ENCODE data around the gene PGK1.
"Not testable (repeated sequence)": the region's sequence is repeated elsewhere in the genome, so short reads cannot be mapped to it uniquely, and the experiment has no call there.

PGK1 gene

GRCh38 chrX:78103623-78104446 lies at the start of gene PGK1:
TSS of gene PGK1 (plus strand) at chrX:78104248. CDS start at chrX:78104341, 93 bp downstream.
- peak; percentile 93 to 95 (median 94) for DNase-seq

- DNase-seq: no peak
Observed at GRCh38 chrX:78063687-78064086, 40.4 kb upstream of the PGK1 start.

DNA sequence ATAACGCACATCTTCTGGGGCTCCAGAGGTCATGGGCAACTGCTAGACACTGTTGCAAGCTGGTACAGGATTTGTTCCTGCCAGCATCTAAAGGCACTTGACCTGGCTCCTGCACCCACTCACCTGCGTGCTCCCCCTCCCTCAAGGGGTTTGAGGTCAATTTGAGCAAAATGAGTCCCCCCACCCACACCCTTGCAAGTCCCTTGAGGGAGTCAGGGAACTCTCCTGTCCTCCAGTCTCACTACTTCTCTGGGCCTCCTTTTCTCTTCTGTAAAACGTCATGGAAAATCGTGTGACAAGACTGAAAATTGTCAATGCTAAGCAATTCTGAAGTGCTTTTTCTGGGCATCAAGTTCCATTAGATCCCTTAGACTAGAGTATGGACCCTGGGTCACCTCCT lies 39.9 kb upstream of the PGK1 start:
- DNase-seq: no peak

- DNase-seq: peak; percentile 35 to 71 (median 69)
Observed at GRCh38 chrX:78064698-78065601, 39.1 kb upstream of the PGK1 start.

DNA sequence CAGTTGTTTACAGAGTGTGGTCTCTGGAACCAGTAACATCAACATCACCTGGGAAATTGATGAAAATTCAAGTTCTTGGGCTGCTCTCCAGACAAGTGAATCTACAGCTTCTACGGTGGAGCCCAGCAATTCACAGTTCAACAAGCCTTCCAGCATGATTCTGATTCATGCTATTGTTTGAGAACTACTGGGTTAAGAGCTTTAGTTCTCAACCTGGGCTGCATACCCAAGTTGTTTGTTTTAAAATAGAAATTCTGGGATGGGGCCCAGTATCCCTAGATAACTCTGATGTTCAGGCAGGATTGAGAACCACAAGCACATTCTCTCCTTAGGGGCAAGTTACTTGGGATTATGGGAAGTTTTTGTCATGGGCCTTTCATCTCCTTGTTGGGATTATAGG lies 37.9 kb upstream of the PGK1 start:
- no peak for DNase-seq

DNA sequence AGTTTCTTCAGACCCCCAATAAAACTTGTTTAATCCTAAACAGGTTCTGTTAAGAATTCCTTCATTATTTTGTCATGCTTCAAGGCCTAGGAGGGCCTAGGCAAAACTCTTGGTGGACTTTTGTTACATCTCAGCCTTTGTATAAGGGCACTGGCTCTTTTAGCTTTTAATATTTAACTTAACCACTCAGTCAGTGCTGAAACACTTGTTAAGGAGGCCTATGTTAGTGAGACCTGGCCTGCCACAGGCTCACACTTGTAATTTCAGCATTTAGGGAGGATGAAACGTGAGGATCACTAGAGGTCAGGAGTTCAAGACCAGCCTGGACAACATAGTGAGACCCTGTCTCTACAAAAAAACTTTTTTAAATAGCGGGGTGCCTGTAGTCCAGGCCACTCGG lies 32.7 kb upstream of the PGK1 start:
- DNase-seq: no peak

GRCh38 chrX:78073147-78074077 lies 30.6 kb upstream of the PGK1 start:
- DNase-seq: not testable (repeated sequence)

- no peak for DNase-seq
Observed at GRCh38 chrX:78074088-78074487, 30.0 kb upstream of the PGK1 start.

DNA sequence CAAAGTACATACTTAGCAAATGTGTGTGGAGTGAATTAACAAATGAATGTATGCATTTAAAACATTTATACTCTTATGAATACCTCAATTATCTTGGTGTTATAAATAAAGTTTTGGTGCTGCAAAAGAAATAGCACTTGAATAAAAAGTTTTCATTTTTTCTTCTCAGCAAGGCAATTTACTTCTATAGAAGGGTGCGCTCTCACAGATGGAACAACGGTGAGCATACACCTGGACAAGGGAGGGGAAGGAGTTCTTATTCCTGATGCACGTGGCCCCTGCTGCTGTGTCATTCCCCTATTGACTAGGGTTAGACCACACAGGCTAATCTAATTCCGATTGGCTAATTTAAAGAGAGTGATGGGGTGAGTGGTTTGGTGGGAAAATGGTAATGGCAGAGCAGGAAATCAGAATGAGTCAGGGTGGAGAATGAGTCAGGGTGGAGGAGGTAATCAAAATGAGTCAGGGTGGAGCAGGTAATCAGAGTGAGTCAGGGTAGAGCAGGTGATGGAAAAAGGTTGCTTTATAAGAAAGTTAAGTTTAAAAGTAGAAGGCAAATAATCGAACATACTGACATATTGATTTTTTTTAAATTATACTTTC lies 28.2 kb upstream of the PGK1 start:
- no peak for DNase-seq

DNA sequence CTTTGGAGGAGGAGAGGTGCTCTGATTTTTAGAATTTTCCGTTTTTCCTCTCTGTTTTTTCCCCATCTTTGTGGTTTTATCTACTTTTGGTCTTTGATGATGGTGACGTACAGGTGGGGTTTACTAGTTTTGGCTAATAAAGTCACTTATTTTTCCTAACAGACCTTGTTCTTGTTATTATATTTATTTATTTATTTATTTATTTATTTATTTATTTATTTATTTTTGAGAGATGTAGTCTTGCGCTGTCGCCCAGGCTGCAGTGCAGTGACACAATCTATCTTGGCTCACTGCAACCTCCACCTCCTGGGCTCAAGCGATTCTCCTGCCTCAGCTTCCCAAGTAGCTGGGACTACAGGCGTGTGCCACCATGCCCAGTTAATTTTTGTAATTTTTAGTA lies 22.6 kb upstream of the PGK1 start:
- not testable (repeated sequence) for DNase-seq

GRCh38 chrX:78092296-78092695 lies 11.8 kb upstream of the PGK1 start:
- peak; percentile 34 to 41 (median 41) for DNase-seq

DNA sequence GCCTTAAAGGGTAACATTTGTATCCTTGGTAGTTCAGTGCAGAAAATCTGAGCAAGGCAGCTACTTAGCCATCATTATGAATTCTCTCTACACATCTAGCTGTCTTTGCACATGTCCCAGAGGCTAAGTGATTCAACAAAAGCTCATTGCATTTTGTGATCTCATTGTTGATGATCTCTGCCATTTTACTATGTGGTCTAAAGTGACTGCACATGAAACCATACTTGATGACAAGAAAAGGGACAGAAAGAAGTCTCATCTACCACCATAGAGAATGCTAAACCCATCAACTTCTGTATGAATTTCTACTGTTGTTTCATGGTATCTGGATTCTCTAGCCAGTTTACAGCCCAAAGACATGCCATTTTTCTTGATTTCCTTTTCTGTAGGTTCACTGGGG lies 5.9 kb upstream of the PGK1 start:
- no peak for DNase-seq

- no peak for DNase-seq
Observed at GRCh38 chrX:78102091-78102490, 2.0 kb upstream of the PGK1 start.

DNA sequence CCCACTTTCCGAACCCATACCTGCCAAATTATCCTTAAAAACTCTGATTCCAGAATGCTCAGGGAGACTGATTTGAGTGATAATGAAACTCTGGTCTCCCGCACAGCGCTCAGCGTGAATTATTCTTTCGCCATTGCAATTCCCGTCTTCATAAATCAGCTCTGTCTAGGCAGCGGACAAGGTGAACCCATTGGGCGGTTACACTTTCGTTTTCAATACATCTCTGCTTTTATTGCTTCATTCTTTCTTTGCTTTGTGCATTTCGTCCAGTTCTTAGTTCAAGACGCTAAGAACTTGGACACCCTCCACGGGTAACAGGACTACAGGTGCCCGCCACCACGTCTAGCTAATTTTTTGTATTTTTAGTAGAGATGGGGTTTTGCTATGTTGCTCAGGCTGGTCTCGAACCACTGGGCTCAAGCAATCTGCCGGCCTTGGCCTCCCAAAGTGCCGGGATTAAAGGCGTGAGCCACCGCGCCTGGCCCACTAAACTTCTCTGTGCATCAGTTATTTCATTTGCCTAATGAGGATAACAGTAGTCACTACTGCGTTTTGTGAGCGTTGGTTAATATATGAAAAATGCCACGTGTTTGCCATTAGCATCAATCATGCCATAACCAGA lies 936 bp upstream of the PGK1 start:
- DNase-seq: no peak

GRCh38 chrX:78104447-78105176 lies 564 bp downstream of the PGK1 start:
- peak; percentile 48 to 55 (median 53) for DNase-seq

GRCh38 chrX:78105944-78106650 lies 2.0 kb downstream of the PGK1 start:
- DNase-seq: peak; percentile 23 to 33 (median 31)

GRCh38 chrX:78106651-78106986 lies 2.6 kb downstream of the PGK1 start:
- peak; percentile 15 to 42 (median 39) for DNase-seq

DNA sequence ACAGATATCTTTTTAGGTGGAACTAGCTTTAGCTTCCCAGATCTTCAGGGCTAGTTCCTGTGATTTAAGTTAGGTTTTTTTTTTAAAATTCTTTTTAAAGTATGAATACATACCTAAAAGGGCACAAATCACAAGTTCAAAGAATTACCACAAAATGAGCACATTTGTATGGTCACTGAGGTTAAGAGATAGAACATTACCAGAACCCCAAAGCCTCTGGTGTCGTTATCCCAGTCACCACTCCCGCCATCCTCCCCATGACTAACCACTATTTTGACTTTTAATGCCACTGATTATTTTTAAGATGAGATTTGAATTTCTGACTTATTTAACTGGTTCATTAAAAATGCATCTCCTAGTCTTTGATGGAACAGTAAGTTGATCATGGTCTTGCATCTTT lies 5.4 kb downstream of the PGK1 start:
- no peak for DNase-seq

DNA sequence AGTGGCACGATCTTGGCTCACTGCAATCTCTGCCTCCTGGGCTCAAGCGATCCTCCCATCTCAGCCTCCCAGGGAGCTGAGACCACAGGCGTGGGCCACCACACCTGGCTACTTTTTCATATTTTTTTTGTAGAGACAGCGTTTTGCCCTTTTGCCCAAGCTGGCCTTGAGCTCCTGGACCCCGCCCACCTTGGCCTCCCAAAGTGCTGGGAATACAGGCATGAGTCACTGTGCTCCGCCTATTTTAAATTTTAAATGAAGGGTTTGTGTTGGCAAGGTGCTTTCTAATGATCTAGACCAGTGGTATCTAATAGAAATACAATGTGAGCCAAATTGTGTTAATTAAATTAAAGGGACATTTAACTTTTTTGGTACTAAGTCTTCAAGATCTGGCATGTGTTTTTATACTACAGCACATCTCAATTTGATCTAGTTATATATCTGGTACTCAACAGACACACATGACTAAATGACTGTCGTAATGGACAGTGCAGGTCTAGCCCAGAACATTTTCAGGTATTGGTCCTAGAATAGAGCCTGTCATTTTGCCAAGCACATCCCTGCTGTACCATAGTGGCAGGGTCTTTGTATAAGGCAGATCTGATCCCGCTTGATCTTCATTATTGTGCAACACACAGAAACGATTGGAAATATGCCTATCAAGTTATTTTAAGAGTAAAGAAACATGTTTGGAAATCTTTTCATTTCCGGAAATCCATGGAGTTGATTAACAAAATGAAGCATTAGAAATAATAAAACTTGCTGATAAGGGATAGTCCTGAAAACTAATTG lies 7.3 kb downstream of the PGK1 start:
- no peak for DNase-seq

GRCh38 chrX:78116365-78116764 lies 12.3 kb downstream of the PGK1 start:
- DNase-seq: no peak
